Left forelimb (tissue), 1 donor: ENCODE measurements around the gene XPOT.

ENCODE experiments used
- DNase-seq: peaks from one replicate; pipeline ENCODE4 v3.0.0-alpha.2; 2018; ENCODE audit warnings: low spot score

The XPOT gene

GRCh38 chr12:64427988-64428387 lies 23.8 kb downstream of the XPOT start:
- no peak for DNase-seq

- DNase-seq: no peak
These were observed 24.8 kb downstream of the XPOT start for GRCh38 chr12:64428956-64429355.

GRCh38 chr12:64430886-64431285 lies 26.7 kb downstream of the XPOT start:
- DNase-seq: no peak

- no peak for DNase-seq
These were observed 27.6 kb downstream of the XPOT start for GRCh38 chr12:64431791-64432190.

- DNase-seq: no peak
These were observed 29.7 kb downstream of the XPOT start for GRCh38 chr12:64433915-64434314.

- DNase-seq: no peak
These were observed 35.9 kb downstream of the XPOT start for GRCh38 chr12:64440100-64440499.

GRCh38 chr12:64445490-64445889 lies 41.3 kb downstream of the XPOT start:
- DNase-seq: no peak

GRCh38 chr12:64446295-64446694 lies 42.1 kb downstream of the XPOT start:
- DNase-seq: no peak

- no peak for DNase-seq
These were observed 46.0 kb downstream of the XPOT start for GRCh38 chr12:64450057-64450640.

- no peak for DNase-seq
These were observed 46.7 kb downstream of the XPOT start for GRCh38 chr12:64450711-64451486.

GRCh38 chr12:64451687-64452558 lies 47.7 kb downstream of the XPOT start, which contains the start of gene TBK1:
Gene TBK1 (plus strand): TSS chr12:64452120. CDS start chr12:64455871, 3,751 bp downstream.
- peak; percentile 94 for DNase-seq

GRCh38 chr12:64452559-64453329 lies 48.6 kb downstream of the XPOT start:
- DNase-seq: no peak

GRCh38 chr12:64455506-64455905 lies 51.3 kb downstream of the XPOT start:
- no peak for DNase-seq

GRCh38 chr12:64456119-64456518 lies 51.9 kb downstream of the XPOT start:
- no peak for DNase-seq

- no peak for DNase-seq
These were observed 52.8 kb downstream of the XPOT start for GRCh38 chr12:64457032-64457431.

- DNase-seq: no peak
These were observed 53.3 kb downstream of the XPOT start for GRCh38 chr12:64457466-64457865.

GRCh38 chr12:64457923-64458322 lies 53.7 kb downstream of the XPOT start:
- DNase-seq: no peak

- no peak for DNase-seq
These were observed 55.3 kb downstream of the XPOT start for GRCh38 chr12:64459394-64459891.

GRCh38 chr12:64461634-64462414 lies 57.6 kb downstream of the XPOT start:
- DNase-seq: no peak

- DNase-seq: no peak
These were observed 62.0 kb downstream of the XPOT start for GRCh38 chr12:64466178-64466577.

GRCh38 chr12:64468966-64469365 lies 64.8 kb downstream of the XPOT start:
- DNase-seq: no peak
